Natural killer cell (primary cell): ENCODE data around the gene RAB23. TPM values are rescaled to one million over a fixed set of nuclear protein-coding genes. Genes with fewer than 3 reads are reported as not detected.
"Not testable (repeated sequence)": the region's sequence is repeated elsewhere in the genome, so short reads cannot be mapped to it uniquely, and the experiment has no call there.

ENCODE experiments used
- ATAC-seq, 3 donors: fragments of 150-1000 bp in 2 of 3; fragments of 200-7000 bp in 1 of 3; cut with Tn5 transposase; 1 replicate in 1 of 3; 2 replicates in 2 of 3; pipeline ENCODE4 v1.10.0; 2021; ENCODE audit warnings: mild to moderate bottlenecking in 2 of 3, moderate library complexity in 2 of 3
- DNase-seq, 2 donors: peaks; one replicate each; pipeline versions ENCODE4 v3.0.0 to v3.0.0-alpha.2; 2013 to 2021; ENCODE audit warnings: mixed read lengths in 1 of 2
- H3K27ac ChIP-seq: one replicate; pipeline ENCODE4 v1.5.1; 2013; ENCODE audit warnings: mild to moderate bottlenecking, low read length
- H3K27me3 ChIP-seq: one replicate; pipeline ENCODE4 v1.6.1; 2013; ENCODE audit warnings: low read length; ENCODE audit not compliant: control insufficient read depth, insufficient read depth
- H3K36me3 ChIP-seq: one replicate; pipeline ENCODE4 v1.6.1; 2013; ENCODE audit warnings: low read length; ENCODE audit not compliant: control insufficient read depth, insufficient read depth
- H3K4me1 ChIP-seq: one replicate; pipeline ENCODE4 v1.6.1; 2013; ENCODE audit warnings: low read length; ENCODE audit not compliant: control insufficient read depth, insufficient read depth
- H3K4me3 ChIP-seq: one replicate; pipeline ENCODE4 v1.5.1; 2013; ENCODE audit warnings: low read length
- H3K9me3 ChIP-seq: one replicate; pipeline ENCODE4 v1.6.1; 2013; ENCODE audit warnings: low read length; ENCODE audit not compliant: control insufficient read depth, insufficient read depth
- H3K27ac Mint-ChIP-seq, 2 donors: one replicate each; pipeline ENCODE4 v1.8.0; 2022; ENCODE audit warnings: mild to moderate bottlenecking in 2 of 2, mixed read lengths in 2 of 2, moderate library complexity in 1 of 2
- H3K27me3 Mint-ChIP-seq, 2 donors: one replicate each; pipeline ENCODE4 v1.8.0; 2022; ENCODE audit warnings: low read depth in 2 of 2, mixed read lengths in 2 of 2
- H3K36me3 Mint-ChIP-seq: one replicate; pipeline ENCODE4 v1.8.0; 2022; ENCODE audit warnings: mixed read lengths
- H3K4me1 Mint-ChIP-seq, 2 donors: one replicate each; pipeline ENCODE4 v1.8.0; 2022; ENCODE audit warnings: mixed read lengths in 2 of 2
- H3K4me3 Mint-ChIP-seq: one replicate; pipeline ENCODE4 v1.8.0; 2022; ENCODE audit warnings: mild to moderate bottlenecking, moderate library complexity, mixed read lengths
- H3K9me3 Mint-ChIP-seq, 2 donors: one replicate each; pipeline ENCODE4 v1.8.0; 2022; ENCODE audit warnings: mixed read lengths in 2 of 2
- CTCF ChIP-seq: fragments of 200-600 bp; IDR thresholded peaks from one replicate; pipeline ENCODE4 v1.8.0; 2022; ENCODE audit warnings: antibody characterized with exemption
- WGBS: methylation state at CpG from one replicate; pipeline ENCODE4 v1.1.7; 2013; ENCODE audit warnings: missing lambda C conversion rate; ENCODE audit not compliant: insufficient coverage; 5-methylcytosine and 5-hydroxymethylcytosine counted together
- intact Hi-C: fragments of 100-400 bp; cut with micrococcal nuclease; formaldehyde crosslinking; loops from one replicate; pipeline ENCODE4 v1.14.2; 2022
- total RNA-seq, 4 donors: library from RNA; stranded (reverse); fragments of 120-200 nt in 1 of 4; gene quantifications; one replicate each; pipeline versions ENCODE4 v1.2.3 to v1.2.4, GENCODE V29; 2013 to 2022

Gene RAB23
- total RNA-seq, 3 donors from 2014 or later (not counting 1 experiment from before 2014, with no cell fraction given), result 0.31 to 1.3 (median 0.77) TPM

GRCh38 chr6:57247603-57248002 is 25.5 kb upstream of the RAB23 start:
- no peaks in the 10 kb centered on the region for H3K36me3 ChIP-seq
- ATAC-seq (no peak), DNase-seq (no peak)
- H3K27ac ChIP-seq, result no peak overlapping the region
- intact Hi-C loops, result no loop called here
- no peaks in the 10 kb centered on the region for H3K36me3 Mint-ChIP-seq
- H3K9me3 Mint-ChIP-seq, result no peaks in the 10 kb centered on the region
- H3K4me1 Mint-ChIP-seq, result no peaks in the 10 kb centered on the region
- no peak overlapping the region for H3K4me3 Mint-ChIP-seq
- no peak overlapping the region for H3K27ac Mint-ChIP-seq
- no peak overlapping the region for H3K4me3 ChIP-seq
- H3K27me3 ChIP-seq, result no peaks in the 10 kb centered on the region
- H3K27me3 Mint-ChIP-seq, result peaks cover 3 to 9% of the 10 kb centered on the region in 2 donors
- no peak for TF ChIP-seq CTCF
- no peaks in the 10 kb centered on the region for H3K9me3 ChIP-seq
- H3K4me1 ChIP-seq, result no peaks in the 10 kb centered on the region

- Histone ChIP-seq H3K4me1 (no peaks in the 10 kb centered on the region), H3K9me3 (no peaks in the 10 kb centered on the region), H3K27me3 (no peaks in the 10 kb centered on the region), H3K4me3 (no peak overlapping the region), H3K36me3 (no peaks in the 10 kb centered on the region), H3K27ac (no peak overlapping the region)
- no peak overlapping the region for H3K27ac Mint-ChIP-seq
- H3K4me3 Mint-ChIP-seq, result no peak overlapping the region
- no peak for TF ChIP-seq CTCF
- DNase-seq, result no peak
- no peaks in the 10 kb centered on the region for H3K36me3 Mint-ChIP-seq
- peaks cover 0 to 3% of the 10 kb centered on the region in 2 donors for H3K27me3 Mint-ChIP-seq
- ATAC-seq, result no peak
- 53% methylated on average over 1 of the region's 6 CpGs for WGBS
- intact Hi-C loops, result no loop called here
- H3K4me1 Mint-ChIP-seq, result no peaks in the 10 kb centered on the region
- no peaks in the 10 kb centered on the region for H3K9me3 Mint-ChIP-seq
Measured at GRCh38 chr6:57246307-57246706, 24.2 kb upstream of the RAB23 start.

GRCh38 chr6:57243954-57244353 is 21.8 kb upstream of the RAB23 start:
- TF ChIP-seq CTCF, result no peak
- Mint-ChIP-seq H3K4me3 (no peak overlapping the region), H3K27me3 (peaks cover 0 to 8% of the 10 kb centered on the region in 2 donors), H3K27ac (no peak overlapping the region), H3K36me3 (no peaks in the 10 kb centered on the region), H3K4me1 (no peaks in the 10 kb centered on the region), H3K9me3 (no peaks in the 10 kb centered on the region)
- H3K36me3 ChIP-seq, result no peaks in the 10 kb centered on the region
- DNase-seq, result no peak
- WGBS, result 90% methylated on average over 7 of the region's 7 CpGs
- ATAC-seq, result no peak
- no peaks in the 10 kb centered on the region for H3K9me3 ChIP-seq
- H3K4me3 ChIP-seq, result no peak overlapping the region
- H3K27ac ChIP-seq, result no peak overlapping the region
- intact Hi-C loops, result no loop called here
- no peaks in the 10 kb centered on the region for H3K27me3 ChIP-seq
- H3K4me1 ChIP-seq, result no peaks in the 10 kb centered on the region

- not testable (repeated sequence) for ATAC-seq
Measured at GRCh38 chr6:57243526-57243925, 21.4 kb upstream of the RAB23 start.

More at GRCh38 chr6:57243526-57243925, 21.4 kb upstream of the RAB23 start:
- H3K27ac Mint-ChIP-seq, H3K27me3 ChIP-seq, H3K36me3 Mint-ChIP-seq, H3K4me1 Mint-ChIP-seq, H3K9me3 Mint-ChIP-seq, H3K4me1 ChIP-seq, H3K4me3 ChIP-seq, DNase-seq, H3K36me3 ChIP-seq, H3K27me3 Mint-ChIP-seq, intact Hi-C loops, H3K27ac ChIP-seq, H3K4me3 Mint-ChIP-seq, H3K9me3 ChIP-seq: not testable (repeated sequence)
- 97% methylated on average over 11 of the region's 13 CpGs for WGBS
